Mucosa of stomach (tissue), 1 donor: Measurements from ENCODE around the gene RNF180.

Source experiments
- H3K27me3 ChIP-seq: one replicate; pipeline ENCODE4 v1.7.0; 2013; ENCODE audit warnings: mild to moderate bottlenecking, low read length; ENCODE audit not compliant: control insufficient read depth, insufficient read depth
- H3K36me3 ChIP-seq: one replicate; pipeline ENCODE4 v1.7.0; 2013; ENCODE audit warnings: low read length; ENCODE audit not compliant: control insufficient read depth, insufficient read depth
- H3K4me1 ChIP-seq: one replicate; pipeline ENCODE4 v1.7.0; 2013; ENCODE audit warnings: mild to moderate bottlenecking, low read length; ENCODE audit not compliant: control insufficient read depth, insufficient read depth
- H3K4me3 ChIP-seq: one replicate; pipeline ENCODE4 v1.7.0; 2013; ENCODE audit warnings: low read length
- H3K9ac ChIP-seq: one replicate; pipeline ENCODE4 v1.7.0; 2013; ENCODE audit warnings: mild to moderate bottlenecking, low read length, moderate library complexity
- H3K9me3 ChIP-seq: one replicate; pipeline ENCODE4 v1.7.0; 2013; ENCODE audit warnings: mild to moderate bottlenecking, low read length, moderate library complexity; ENCODE audit not compliant: control insufficient read depth
- donor health status: Pancreatic carcinoma.

Gene RNF180

DNA sequence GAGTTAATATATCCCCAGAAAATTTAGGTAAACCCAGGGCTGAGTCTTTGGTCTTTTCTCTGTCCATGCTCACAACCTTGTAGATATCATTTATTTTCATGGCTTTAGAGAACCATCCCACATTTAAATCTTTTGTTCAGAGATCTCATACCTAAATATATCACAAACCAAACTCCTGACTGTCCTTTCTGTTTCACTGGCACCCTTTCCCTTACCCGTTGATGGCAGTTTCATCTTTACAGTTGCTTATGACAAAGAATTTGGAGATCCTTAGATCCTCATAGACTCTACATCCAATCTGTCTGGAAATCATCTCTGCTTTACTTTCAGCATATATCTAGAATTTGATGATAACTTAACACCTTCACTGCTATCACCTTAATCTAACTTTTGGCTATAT lies 19.2 kb downstream of the RNF180 start:
- no peaks in the 10 kb centered on the region for H3K27me3 ChIP-seq
- no peaks in the 10 kb centered on the region for H3K36me3 ChIP-seq
- no peak overlapping the region for H3K4me3 ChIP-seq
- no peak overlapping the region for H3K9ac ChIP-seq
- no peaks in the 10 kb centered on the region for H3K9me3 ChIP-seq
- no peaks in the 10 kb centered on the region for H3K4me1 ChIP-seq

DNA sequence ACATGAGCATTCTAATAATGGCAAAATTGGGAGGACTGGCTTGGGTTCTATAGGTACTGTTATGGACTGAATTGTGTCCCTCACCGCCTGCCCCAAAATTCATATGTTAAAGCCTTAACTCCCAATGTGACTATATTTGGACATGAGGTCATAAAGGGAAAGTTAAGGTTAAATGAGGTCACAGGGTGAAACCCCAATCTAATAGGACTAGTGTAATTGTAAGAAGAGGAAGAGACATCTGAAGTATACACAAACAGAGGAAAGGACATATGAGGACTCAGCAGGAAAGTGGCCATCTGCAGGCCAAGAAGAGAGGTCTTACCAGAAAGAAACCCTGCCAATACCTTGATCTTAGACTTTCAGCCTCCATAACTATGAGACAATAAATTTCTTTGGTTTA lies 23.1 kb downstream of the RNF180 start:
- Histone ChIP-seq H3K4me1 (no peaks in the 10 kb centered on the region), H3K27me3 (no peaks in the 10 kb centered on the region), H3K4me3 (no peak overlapping the region), H3K36me3 (no peaks in the 10 kb centered on the region), H3K9me3 (no peaks in the 10 kb centered on the region), H3K9ac (no peak overlapping the region)

DNA sequence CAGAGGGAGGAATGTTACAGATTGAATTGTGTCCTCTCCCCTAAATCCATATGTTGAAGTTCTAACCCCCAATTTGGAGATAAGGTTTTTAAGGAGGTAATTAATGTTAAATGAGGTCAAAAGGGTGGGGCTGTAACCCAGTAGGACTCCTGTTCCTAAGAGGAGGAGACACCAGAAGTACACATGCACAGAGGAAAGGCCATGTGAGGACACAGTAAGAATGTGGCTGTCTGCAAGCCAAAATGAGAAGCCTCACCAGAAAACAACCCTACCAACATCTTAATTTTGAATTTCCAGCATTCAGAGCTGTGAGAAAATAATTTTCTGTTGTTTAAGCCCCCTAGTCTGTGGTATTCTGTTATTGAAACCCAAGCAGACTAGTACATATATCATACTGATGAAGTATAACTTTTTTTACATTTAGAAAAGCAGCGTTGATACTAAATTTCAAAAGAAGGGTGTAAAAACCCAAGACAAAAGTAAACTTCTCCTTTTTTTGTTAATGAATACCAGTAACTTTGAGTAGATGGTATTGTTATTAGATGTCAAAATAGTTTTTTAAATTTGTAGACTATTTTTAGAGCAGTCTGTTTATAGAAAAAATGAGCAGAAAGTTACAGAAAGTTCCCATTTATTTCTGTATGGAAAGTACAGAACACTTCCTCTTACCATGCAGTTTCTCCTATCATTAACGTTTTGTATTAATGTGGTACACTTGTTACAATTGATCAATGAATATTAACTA lies 25.1 kb downstream of the RNF180 start:
- Histone ChIP-seq H3K4me1 (no peaks in the 10 kb centered on the region), H3K4me3 (no peak overlapping the region), H3K9me3 (no peaks in the 10 kb centered on the region), H3K36me3 (no peaks in the 10 kb centered on the region), H3K9ac (no peak overlapping the region), H3K27me3 (no peaks in the 10 kb centered on the region)

DNA sequence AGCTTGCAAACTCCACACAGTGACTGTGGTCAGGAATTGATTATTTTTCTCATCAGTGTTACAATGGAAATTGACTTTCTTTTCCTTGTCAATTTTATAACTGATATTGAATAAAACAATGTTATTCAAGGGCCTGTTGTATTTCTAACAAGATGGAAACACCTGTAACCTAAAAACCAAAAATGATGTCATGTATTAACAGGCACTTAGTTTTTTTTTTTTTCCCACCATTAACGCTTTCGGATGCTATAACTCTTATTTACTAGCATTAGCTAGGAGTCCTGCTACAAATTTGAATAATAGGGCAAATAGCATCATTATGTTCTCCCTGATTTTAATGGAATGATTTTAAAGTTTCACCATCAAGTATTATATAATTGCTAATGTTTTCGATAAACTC lies 30.3 kb downstream of the RNF180 start:
- H3K9ac ChIP-seq: no peak overlapping the region
- H3K4me1 ChIP-seq: no peaks in the 10 kb centered on the region
- no peaks in the 10 kb centered on the region for H3K9me3 ChIP-seq
- H3K36me3 ChIP-seq: no peaks in the 10 kb centered on the region
- H3K4me3 ChIP-seq: no peak overlapping the region
- no peaks in the 10 kb centered on the region for H3K27me3 ChIP-seq

DNA sequence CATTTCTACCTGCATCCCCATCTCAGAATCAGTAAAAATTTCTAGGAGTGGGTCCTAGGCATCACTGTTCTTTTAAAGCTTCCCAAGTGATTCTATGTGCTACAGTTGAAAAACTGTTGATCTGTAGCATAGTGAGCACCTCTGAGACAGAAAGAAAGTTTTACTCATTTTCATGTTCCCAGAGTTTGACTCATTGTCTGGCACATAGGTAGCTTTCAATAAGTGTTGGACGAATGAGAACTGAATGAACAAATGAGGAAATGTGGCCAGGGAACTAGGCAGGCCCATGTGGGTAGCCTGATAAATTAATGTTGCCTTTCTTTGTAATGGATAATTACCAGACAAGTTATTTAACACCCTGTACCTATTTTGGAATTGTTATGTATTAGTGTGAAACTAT lies 33.8 kb downstream of the RNF180 start:
- Histone ChIP-seq H3K36me3 (no peaks in the 10 kb centered on the region), H3K27me3 (no peaks in the 10 kb centered on the region), H3K4me3 (no peak overlapping the region)

DNA sequence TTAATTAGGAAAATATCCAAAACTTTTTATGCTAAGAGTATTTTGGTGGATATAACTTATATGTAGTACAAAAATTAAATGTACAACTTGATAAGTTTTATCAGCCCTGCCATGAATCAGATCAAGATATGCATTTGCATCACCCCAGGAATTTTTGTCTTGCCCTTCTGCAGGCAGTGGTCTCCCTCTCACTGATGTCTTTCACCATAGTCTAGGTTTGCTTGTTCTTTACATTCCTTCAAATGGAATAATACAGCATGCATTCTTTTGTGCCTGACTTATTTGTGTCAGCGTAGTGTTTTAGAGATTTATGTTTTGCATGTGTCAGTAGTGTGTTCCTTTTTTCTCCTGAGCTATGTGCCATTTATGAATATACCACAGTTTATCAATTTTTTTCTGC lies 36.4 kb downstream of the RNF180 start:
- H3K9me3 ChIP-seq: no peaks in the 10 kb centered on the region
- H3K27me3 ChIP-seq: no peaks in the 10 kb centered on the region
- no peak overlapping the region for H3K9ac ChIP-seq
- H3K4me1 ChIP-seq: no peaks in the 10 kb centered on the region
- H3K36me3 ChIP-seq: no peaks in the 10 kb centered on the region
- H3K4me3 ChIP-seq: no peak overlapping the region

More for the DNA sequence above, 33.8 kb downstream of the RNF180 start:
- no peak overlapping the region for H3K9ac ChIP-seq
- no peaks in the 10 kb centered on the region for H3K9me3 ChIP-seq
- no peaks in the 10 kb centered on the region for H3K4me1 ChIP-seq

DNA sequence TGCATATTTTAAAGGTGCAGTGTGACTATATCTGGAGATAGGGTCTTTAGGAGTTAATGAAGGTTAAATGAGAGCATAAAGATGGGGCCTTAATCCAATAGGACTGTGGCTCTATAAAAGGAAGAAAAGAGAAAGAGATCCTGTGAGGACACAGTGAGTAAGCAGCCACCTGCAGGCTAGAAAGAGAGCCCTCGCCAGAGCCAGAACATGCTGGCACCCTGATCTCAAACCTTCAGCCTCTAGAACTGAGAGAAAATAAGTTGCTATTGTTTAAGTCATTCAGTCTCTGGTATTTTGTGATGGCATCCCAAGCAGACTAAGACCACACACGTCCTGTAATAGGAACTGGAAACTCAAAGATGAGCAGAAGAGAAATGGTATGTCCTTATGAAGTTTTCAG lies 41.0 kb downstream of the RNF180 start:
- Histone ChIP-seq H3K4me1 (no peaks in the 10 kb centered on the region), H3K27me3 (no peaks in the 10 kb centered on the region), H3K9me3 (no peaks in the 10 kb centered on the region), H3K36me3 (no peaks in the 10 kb centered on the region), H3K4me3 (no peak overlapping the region), H3K9ac (no peak overlapping the region)

DNA sequence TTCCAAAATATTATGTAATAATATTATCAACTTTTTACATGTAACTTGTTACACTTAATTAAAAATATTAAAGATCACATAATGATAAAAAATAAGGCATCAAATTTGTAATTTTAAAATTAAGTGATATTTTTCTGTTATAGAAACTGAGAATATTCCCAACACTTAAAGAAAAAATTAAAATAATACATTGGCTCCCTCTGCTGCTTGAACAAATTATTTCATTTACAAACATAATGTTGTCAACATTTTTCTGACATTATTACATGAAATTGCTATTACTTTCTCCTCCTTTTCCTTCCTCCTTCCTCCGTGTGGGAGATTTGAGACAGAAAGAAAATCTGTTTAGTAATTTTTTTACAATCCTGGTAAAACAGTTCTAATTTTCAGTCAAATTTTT lies 42.3 kb downstream of the RNF180 start:
- Histone ChIP-seq H3K27me3 (no peaks in the 10 kb centered on the region), H3K4me3 (no peak overlapping the region), H3K4me1 (no peaks in the 10 kb centered on the region), H3K9ac (no peak overlapping the region), H3K9me3 (no peaks in the 10 kb centered on the region), H3K36me3 (no peaks in the 10 kb centered on the region)

DNA sequence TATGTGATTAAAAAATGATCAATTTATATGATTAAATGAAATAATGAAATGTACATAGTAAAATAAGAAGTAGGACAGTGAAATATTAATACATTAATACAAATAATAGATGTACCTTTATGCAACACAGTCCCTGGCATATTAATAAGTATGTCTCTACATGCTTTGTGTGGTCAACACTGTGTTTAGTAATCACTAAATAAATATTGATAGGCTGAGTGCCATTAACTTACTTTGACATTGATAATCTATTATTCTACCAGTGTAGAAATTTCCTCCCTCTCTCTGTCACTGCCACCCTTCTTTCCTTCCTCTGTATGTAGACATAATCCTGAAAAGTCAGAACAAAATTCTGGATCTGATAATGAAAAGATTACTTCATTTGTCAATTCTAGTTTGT lies 43.7 kb downstream of the RNF180 start:
- no peak overlapping the region for H3K9ac ChIP-seq
- no peaks in the 10 kb centered on the region for H3K4me1 ChIP-seq

DNA sequence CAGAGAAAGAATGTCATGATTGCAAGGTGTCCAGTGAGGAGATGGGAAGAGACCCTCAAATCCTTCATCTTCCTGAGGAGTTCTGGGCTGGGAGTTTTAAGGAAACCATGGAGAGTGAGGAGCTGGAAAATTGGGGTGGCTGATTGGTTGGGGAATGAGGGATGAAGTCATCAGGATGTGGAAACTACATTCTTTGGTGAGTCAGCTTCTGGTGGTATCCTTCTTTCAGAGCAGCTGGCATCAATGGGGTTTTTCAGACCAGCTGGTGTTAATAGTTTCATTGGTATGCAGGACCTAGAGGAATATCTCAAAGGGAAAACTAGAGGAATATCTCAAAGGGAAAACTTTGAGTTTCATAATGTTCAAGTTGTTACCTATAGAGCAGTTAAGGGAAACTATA lies 45.2 kb downstream of the RNF180 start:
- no peaks in the 10 kb centered on the region for H3K9me3 ChIP-seq

More for the DNA sequence above, 43.7 kb downstream of the RNF180 start:
- H3K4me3 ChIP-seq: no peak overlapping the region
- H3K36me3 ChIP-seq: no peaks in the 10 kb centered on the region
- H3K27me3 ChIP-seq: no peaks in the 10 kb centered on the region
- H3K9me3 ChIP-seq: no peaks in the 10 kb centered on the region

DNA sequence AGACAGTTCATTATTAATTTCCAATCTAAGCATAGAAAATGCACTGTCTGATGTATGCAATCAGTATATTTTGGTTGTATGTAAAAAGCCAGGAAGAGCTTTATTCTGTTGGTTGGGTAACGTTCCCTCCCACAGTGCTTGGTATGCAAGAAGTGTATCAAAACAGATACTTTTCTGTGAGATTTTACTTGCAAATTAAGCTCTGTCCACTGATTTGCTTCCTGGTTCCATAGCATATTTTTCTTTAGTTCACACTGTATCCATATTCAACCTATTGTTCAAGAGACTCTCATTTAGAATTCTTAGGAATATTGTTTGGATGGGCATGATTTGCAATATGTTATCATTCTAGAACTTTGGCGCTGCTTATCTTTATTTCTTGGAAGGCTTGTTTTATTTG lies 47.4 kb downstream of the RNF180 start:
- Histone ChIP-seq H3K9me3 (no peaks in the 10 kb centered on the region), H3K4me1 (no peaks in the 10 kb centered on the region), H3K9ac (no peak overlapping the region), H3K27me3 (no peaks in the 10 kb centered on the region), H3K36me3 (no peaks in the 10 kb centered on the region), H3K4me3 (no peak overlapping the region)

More for the DNA sequence above, 45.2 kb downstream of the RNF180 start:
- H3K4me3 ChIP-seq: no peak overlapping the region
- H3K36me3 ChIP-seq: no peaks in the 10 kb centered on the region
- H3K9ac ChIP-seq: no peak overlapping the region
- no peaks in the 10 kb centered on the region for H3K27me3 ChIP-seq
- no peaks in the 10 kb centered on the region for H3K4me1 ChIP-seq

DNA sequence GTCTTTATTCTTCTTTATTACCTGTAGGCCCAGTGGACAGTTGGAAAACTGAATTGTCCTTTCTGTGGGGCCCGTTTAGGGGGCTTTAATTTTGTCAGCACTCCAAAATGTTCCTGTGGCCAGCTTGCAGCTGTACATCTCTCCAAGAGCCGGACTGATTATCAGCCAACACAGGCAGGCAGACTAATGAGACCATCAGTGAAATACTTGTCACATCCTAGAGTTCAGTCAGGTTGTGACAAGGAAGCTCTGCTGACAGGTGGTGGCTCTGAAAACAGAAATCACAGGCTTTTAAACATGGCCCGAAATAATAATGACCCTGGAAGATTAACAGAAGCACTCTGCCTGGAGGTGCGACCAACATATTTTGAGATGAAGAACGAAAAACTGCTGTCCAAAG lies 47.9 kb downstream of the RNF180 start:
- Histone ChIP-seq H3K9ac (no peak overlapping the region), H3K9me3 (no peaks in the 10 kb centered on the region), H3K27me3 (no peaks in the 10 kb centered on the region), H3K4me1 (no peaks in the 10 kb centered on the region), H3K4me3 (no peak overlapping the region), H3K36me3 (no peaks in the 10 kb centered on the region)

DNA sequence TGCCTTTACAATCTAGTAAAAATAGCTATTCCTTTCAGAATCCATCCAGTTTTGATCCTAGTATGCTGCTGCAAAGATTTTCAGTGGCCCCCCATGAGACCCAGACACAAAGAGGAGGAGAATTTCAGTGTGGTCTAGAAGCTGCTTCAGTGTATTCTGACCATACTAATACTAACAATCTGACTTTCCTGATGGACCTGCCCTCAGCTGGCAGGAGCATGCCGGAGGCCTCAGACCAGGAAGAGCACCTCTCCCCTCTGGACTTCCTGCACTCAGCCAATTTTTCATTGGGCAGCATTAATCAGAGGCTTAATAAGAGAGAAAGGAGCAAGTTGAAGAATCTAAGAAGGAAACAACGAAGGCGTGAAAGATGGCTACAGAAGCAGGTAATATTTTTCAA lies 48.5 kb downstream of the RNF180 start:
- no peak overlapping the region for H3K9ac ChIP-seq
- H3K36me3 ChIP-seq: no peaks in the 10 kb centered on the region
- H3K4me3 ChIP-seq: no peak overlapping the region

More for the DNA sequence above, 48.5 kb downstream of the RNF180 start:
- Histone ChIP-seq H3K4me1 (no peaks in the 10 kb centered on the region), H3K27me3 (no peaks in the 10 kb centered on the region), H3K9me3 (no peaks in the 10 kb centered on the region)
